ENCODE data around the gene DEPDC7. TPM values are rescaled to one million over a fixed set of nuclear protein-coding genes. Genes with fewer than 3 reads are reported as not detected.
"Not testable (repeated sequence)": the region's sequence is repeated elsewhere in the genome, so short reads cannot be mapped to it uniquely, and the experiment has no call there.

Gene DEPDC7
- total and polyA plus RNA-seq, 4 donors, result 7.1 to 64.8 (median 41.5) TPM

DNA sequence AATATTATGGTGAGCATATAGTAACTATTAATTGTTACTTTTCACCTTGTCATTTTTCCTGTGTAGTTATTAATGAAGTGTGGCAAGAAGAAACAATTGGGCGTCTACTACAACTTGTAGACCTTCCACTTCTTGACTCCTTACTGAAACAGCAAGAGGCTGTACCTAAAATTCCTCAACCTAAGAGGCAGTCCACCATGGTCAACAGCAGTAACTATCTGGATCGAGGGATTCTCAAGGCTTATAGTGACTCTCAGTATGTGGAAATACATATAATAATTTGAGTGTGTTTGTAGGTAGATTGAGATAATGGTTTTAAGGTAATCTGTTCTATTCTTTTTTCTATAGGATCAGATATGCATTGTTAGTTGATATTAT lies 12.8 kb downstream of the DEPDC7 start:
- Histone ChIP-seq H3K27ac (ENCODE audit: low read depth in 1 of 2, low read length in 2 of 2) (no peak overlapping the region), H3K9me3 (ENCODE audit: control insufficient read depth in 4 of 4, low read length in 3 of 4) (no peaks in the 10 kb centered on the region), H3K4me3 (ENCODE audit: low read depth in 1 of 3, low read length in 3 of 3) (no peak overlapping the region), H3K27me3 (ENCODE audit: control insufficient read depth in 4 of 4, insufficient read depth in 4 of 4, low read length in 3 of 4) (no peaks in the 10 kb centered on the region), H3K4me1 (ENCODE audit: control insufficient read depth in 4 of 4, insufficient read depth in 4 of 4, low read length in 3 of 4) (peaks cover 0 to 18% (median 6%) of the 10 kb centered on the region in 4 donors), H3K36me3 (ENCODE audit: control insufficient read depth in 4 of 4, insufficient read depth in 3 of 4, low read depth in 1 of 4, low read length in 3 of 4) (peaks cover 3 to 43% (median 29%) of the 10 kb centered on the region in 4 donors), H3K9ac (ENCODE audit: low read depth in 1 of 2, low read length in 2 of 2) (no peak overlapping the region)
- DNase-seq (ENCODE audit: low spot score), result no peak
- WGBS, result 98% methylated on average over 2 of the region's 2 CpGs
- TF ChIP-seq ZBTB33 (IDR thresholded peaks at IDR 0.05), result no peak
- TF ChIP-seq GABPA (IDR thresholded peaks at IDR 0.05 in 1 of 2, conservative IDR thresholded peaks at IDR 0.05 in 1 of 2), result no peak
- no peak for TF ChIP-seq SP1 (IDR thresholded peaks at IDR 0.05)
- no peak for TF ChIP-seq EGR1 (IDR thresholded peaks at IDR 0.05; ENCODE audit: low read depth in 2 of 2)
- no peak for TF ChIP-seq TAF1 (conservative IDR thresholded peaks at IDR 0.05)
- TF ChIP-seq, protein P1, sequence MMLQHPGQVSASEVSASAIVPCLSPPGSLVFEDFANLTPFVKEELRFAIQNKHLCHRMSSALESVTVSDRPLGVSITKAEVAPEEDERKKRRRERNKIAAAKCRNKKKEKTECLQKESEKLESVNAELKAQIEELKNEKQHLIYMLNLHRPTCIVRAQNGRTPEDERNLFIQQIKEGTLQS (IDR thresholded peaks at IDR 0.05), result no peak
- no peak for TF ChIP-seq NR2F2 (IDR thresholded peaks at IDR 0.05)
- no peak for TF ChIP-seq CTCF (IDR thresholded peaks at IDR 0.05; ENCODE audit: low read depth, low read length, missing input control)
- no peak for TF ChIP-seq RAD21 (IDR thresholded peaks at IDR 0.05)
- TF ChIP-seq RXRA (IDR thresholded peaks at IDR 0.05), result no peak
- no peak for TF ChIP-seq JUND (IDR thresholded peaks at IDR 0.05)
- no peak for TF ChIP-seq HNF4G (IDR thresholded peaks at IDR 0.05)
- TF ChIP-seq FOXA1 (IDR thresholded peaks at IDR 0.05), result no peak
- no peak for TF ChIP-seq REST (IDR thresholded peaks at IDR 0.05)
- no peak for TF ChIP-seq MAX (IDR thresholded peaks at IDR 0.05)
- TF ChIP-seq FOXA2 (IDR thresholded peaks at IDR 0.05), result no peak
- no peak for TF ChIP-seq HNF4A (conservative IDR thresholded peaks at IDR 0.05)
- no peak for TF ChIP-seq YY1 (IDR thresholded peaks at IDR 0.05)

GRCh38 chr11:33029218-33029617 lies 13.5 kb downstream of the DEPDC7 start:
- Histone ChIP-seq H3K4me1 (ENCODE audit: control insufficient read depth in 4 of 4, insufficient read depth in 4 of 4, low read length in 3 of 4) (peaks cover 0 to 15% (median 6%) of the 10 kb centered on the region in 4 donors), H3K36me3 (ENCODE audit: control insufficient read depth in 4 of 4, insufficient read depth in 3 of 4, low read depth in 1 of 4, low read length in 3 of 4) (peaks cover 3 to 45% (median 31%) of the 10 kb centered on the region in 4 donors)
- 96% methylated on average over 6 of the region's 6 CpGs for WGBS
- not testable (repeated sequence) for H3K27me3 ChIP-seq (ENCODE audit: control insufficient read depth in 4 of 4, insufficient read depth in 4 of 4, low read length in 3 of 4); H3K9ac ChIP-seq (ENCODE audit: low read depth in 1 of 2, low read length in 2 of 2); H3K9me3 ChIP-seq (ENCODE audit: control insufficient read depth in 4 of 4, low read length in 3 of 4); H3K4me3 ChIP-seq (ENCODE audit: low read depth in 1 of 3, low read length in 3 of 3); H3K27ac ChIP-seq (ENCODE audit: low read depth in 1 of 2, low read length in 2 of 2); DNase-seq (ENCODE audit: low spot score)

Measured in liver (tissue), 9 donors.